ENCODE data around the gene BRINP1.

GRCh38 chr9:119318371-119318770 is 50.9 kb downstream of the BRINP1 start:
- TF ChIP-seq, protein P1, sequence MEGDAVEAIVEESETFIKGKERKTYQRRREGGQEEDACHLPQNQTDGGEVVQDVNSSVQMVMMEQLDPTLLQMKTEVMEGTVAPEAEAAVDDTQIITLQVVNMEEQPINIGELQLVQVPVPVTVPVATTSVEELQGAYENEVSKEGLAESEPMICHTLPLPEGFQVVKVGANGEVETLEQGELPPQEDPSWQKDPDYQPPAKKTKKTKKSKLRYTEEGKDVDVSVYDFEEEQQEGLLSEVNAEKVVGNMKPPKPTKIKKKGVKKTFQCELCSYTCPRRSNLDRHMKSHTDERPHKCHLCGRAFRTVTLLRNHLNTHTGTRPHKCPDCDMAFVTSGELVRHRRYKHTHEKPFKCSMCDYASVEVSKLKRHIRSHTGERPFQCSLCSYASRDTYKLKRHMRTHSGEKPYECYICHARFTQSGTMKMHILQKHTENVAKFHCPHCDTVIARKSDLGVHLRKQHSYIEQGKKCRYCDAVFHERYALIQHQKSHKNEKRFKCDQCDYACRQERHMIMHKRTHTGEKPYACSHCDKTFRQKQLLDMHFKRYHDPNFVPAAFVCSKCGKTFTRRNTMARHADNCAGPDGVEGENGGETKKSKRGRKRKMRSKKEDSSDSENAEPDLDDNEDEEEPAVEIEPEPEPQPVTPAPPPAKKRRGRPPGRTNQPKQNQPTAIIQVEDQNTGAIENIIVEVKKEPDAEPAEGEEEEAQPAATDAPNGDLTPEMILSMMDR (conservative IDR thresholded peaks at IDR 0.05; ENCODE audit: low read depth, low read length): no peak
- TF ChIP-seq EZH2 (IDR thresholded peaks at IDR 0.05; ENCODE audit: borderline replicate concordance, low read depth, low read length, poor library complexity, severe bottlenecking): no peak
